IMR-90 (cell line): ENCODE results near the gene CNIH2. TPM values are rescaled to one million over a fixed set of nuclear protein-coding genes. Genes with fewer than 3 reads are reported as not detected.

Experiments
- ATAC-seq: fragments of 200-7000 bp; cut with Tn5 transposase; 2 replicates; pipeline ENCODE4 v1.9.1; 2020; ENCODE audit warnings: low read depth, mild to moderate bottlenecking, moderate library complexity
- BruUV-seq: library from RNA; stranded (reverse); fragments of 400-500 nt; replicated peaks from 2 replicates; lab custom pipeline; 2021; lab: Mats Ljungman, UMichigan
- CTCF ChIA-PET: fragments of 300-600 bp; formaldehyde crosslinking; extraction: SDS; loops from one replicate; lab custom pipeline; 2021; ENCODE audit warnings: antibody characterized with exemption; lab: Yijun Ruan, JAX
- POLR2A ChIA-PET: fragments of 300-600 bp; sonication (Branson Sonifier 250); formaldehyde crosslinking; loops from one replicate; lab custom pipeline; 2022; ENCODE audit warnings: antibody characterized with exemption; ENCODE audit not compliant: unreplicated experiment; lab: Charles Lee
- DNase-seq: peaks from one replicate; pipeline ENCODE4 v3.0.0; 2013
- H2AFZ ChIP-seq: replicated peaks from 2 replicates; pipeline ENCODE3; 2013; ENCODE audit warnings: low read length, mild to moderate bottlenecking; ENCODE audit not compliant: poor library complexity
- H2AK5ac ChIP-seq: 2 replicates; pipeline ENCODE4 v1.6.1; 2013; ENCODE audit warnings: low read depth, low read length, inconsistent platforms
- H2AK9ac ChIP-seq: replicated peaks from 2 replicates; pipeline ENCODE3; 2013; ENCODE audit warnings: mild to moderate bottlenecking, low read depth, low read length, moderate library complexity; ENCODE audit not compliant: poor library complexity
- H2BK120ac ChIP-seq: 2 replicates; pipeline ENCODE4 v1.6.1; 2013; ENCODE audit warnings: low read depth, low read length, inconsistent platforms
- H2BK15ac ChIP-seq: 3 replicates; pipeline ENCODE4 v1.6.1; 2013; ENCODE audit warnings: low read depth, low read length, inconsistent platforms
- H2BK20ac ChIP-seq: 2 replicates; pipeline ENCODE4 v1.6.1; 2013; ENCODE audit warnings: low read depth, mild to moderate bottlenecking, inconsistent platforms, low read length, moderate library complexity
- H2BK5ac ChIP-seq: 2 replicates; pipeline ENCODE4 v1.6.1; 2013; ENCODE audit warnings: mild to moderate bottlenecking, low read depth, low read length, inconsistent platforms; ENCODE audit not compliant: poor library complexity, severe bottlenecking
- H3K14ac ChIP-seq: replicated peaks from 2 replicates; pipeline ENCODE4 v1.6.1; 2013; ENCODE audit warnings: low read depth, low read length, inconsistent platforms
- H3K18ac ChIP-seq: 2 replicates; pipeline ENCODE4 v1.6.1; 2013; ENCODE audit warnings: low read depth, low read length, control low read depth
- H3K23ac ChIP-seq: 2 replicates; pipeline ENCODE4 v1.6.1; 2013; ENCODE audit warnings: low read depth, low read length, inconsistent platforms
- H3K27ac ChIP-seq: 2 replicates; pipeline ENCODE4 v1.5.1; 2013; ENCODE audit warnings: mild to moderate bottlenecking, control low read depth, low read length; ENCODE audit not compliant: insufficient read depth
- H3K27me3 ChIP-seq: 2 replicates; pipeline ENCODE4 v1.6.1; 2013; ENCODE audit warnings: low read length; ENCODE audit not compliant: control insufficient read depth, insufficient read depth
- H3K36me3 ChIP-seq: 2 replicates; pipeline ENCODE4 v1.6.1; 2013; ENCODE audit warnings: low read length, mixed read lengths; ENCODE audit not compliant: control insufficient read depth, insufficient read depth
- H3K4ac ChIP-seq: 2 replicates; pipeline ENCODE4 v1.6.1; 2013; ENCODE audit warnings: low read depth, low read length, inconsistent platforms
- H3K4me1 ChIP-seq: 2 replicates; pipeline ENCODE4 v1.6.1; 2013; ENCODE audit warnings: low read length, mixed read lengths; ENCODE audit not compliant: control insufficient read depth, insufficient read depth
- H3K4me2 ChIP-seq: 2 replicates; pipeline ENCODE4 v1.6.1; 2013; ENCODE audit warnings: low read depth, mild to moderate bottlenecking, control low read depth, low read length, moderate library complexity
- H3K4me3 ChIP-seq: 2 replicates; pipeline ENCODE4 v1.5.1; 2013; ENCODE audit warnings: low read depth, mild to moderate bottlenecking, control low read depth, low read length, moderate library complexity; ENCODE audit not compliant: insufficient read depth
- H3K56ac ChIP-seq: 2 replicates; pipeline ENCODE4 v1.6.1; 2013; ENCODE audit warnings: low read length, inconsistent platforms; ENCODE audit not compliant: insufficient read depth; ENCODE audit errors: extremely low read depth
- H3K79me1 ChIP-seq, 2 experiments: 2 replicates each; pipeline ENCODE4 v1.6.1; 2013; ENCODE audit warnings: low read length in 2 of 2, inconsistent platforms in 1 of 2, low read depth in 1 of 2
- H3K9ac ChIP-seq: 2 replicates; pipeline ENCODE4 v1.6.1; 2013; ENCODE audit warnings: low read depth, low read length, control low read depth
- H3K9me1 ChIP-seq: 2 replicates; pipeline ENCODE4 v1.6.1; 2013; ENCODE audit warnings: low read length, inconsistent platforms; ENCODE audit not compliant: insufficient read depth
- H3K9me3 ChIP-seq: 2 replicates; pipeline ENCODE4 v1.6.1; 2013; ENCODE audit warnings: low read length; ENCODE audit not compliant: control insufficient read depth, insufficient read depth
- H4K20me1 ChIP-seq: 2 replicates; pipeline ENCODE4 v1.6.1; 2013; ENCODE audit warnings: low read length, inconsistent platforms; ENCODE audit not compliant: insufficient read depth
- H4K5ac ChIP-seq: 2 replicates; pipeline ENCODE4 v1.6.1; 2013; ENCODE audit warnings: mild to moderate bottlenecking, low read depth, low read length, control low read depth
- H4K8ac ChIP-seq, 2 experiments: 2 replicates each; pipeline ENCODE4 v1.6.1; 2013; ENCODE audit warnings: low read depth in 2 of 2, low read length in 2 of 2, control low read depth in 1 of 2, inconsistent platforms in 1 of 2
- H4K91ac ChIP-seq: 2 replicates; pipeline ENCODE4 v1.6.1; 2013; ENCODE audit warnings: low read depth, low read length, inconsistent platforms; ENCODE audit not compliant: insufficient read depth
- MAZ ChIP-seq: IDR thresholded peaks from 2 replicates; pipeline ENCODE4 v1.6.1; 2012; ENCODE audit warnings: low read depth, mild to moderate bottlenecking, low read length, improper control_type of control experiment, moderate library complexity, borderline replicate concordance
- POLR2A ChIP-seq: IDR thresholded peaks from 2 replicates; pipeline ENCODE4 v1.6.1; 2012; ENCODE audit warnings: mild to moderate bottlenecking, low read depth, low read length
- USF2 ChIP-seq: fragments of 150-350 bp; IDR thresholded peaks from 2 replicates; pipeline ENCODE4 v1.6.1; 2017; ENCODE audit warnings: mild to moderate bottlenecking, antibody characterized with exemption, low read length, low read depth
- WGBS, 2 experiments: methylation state at CpG; one replicate each; pipeline versions ENCODE4 v1.1.5 to v1.1.7; 2013; ENCODE audit warnings: missing lambda C conversion rate in 2 of 2; ENCODE audit not compliant: insufficient read length in 1 of 2; ENCODE audit errors: extremely low coverage in 2 of 2; 5-methylcytosine and 5-hydroxymethylcytosine counted together
- dilution Hi-C: fragments of 300-500 bp; cut with HindIII; formaldehyde crosslinking; loops from one replicate; pipeline ENCODE4 v1.14.3; 2018; ENCODE audit warnings: low sequenced_read_pairs; ENCODE audit not compliant: unreplicated experiment
- in situ Hi-C: fragments of 300-500 bp; cut with MboI; formaldehyde crosslinking; loops from 3 replicates; pipeline ENCODE4 v1.14.3; 2019; ENCODE audit warnings: low sequenced_read_pairs, inconsistent platforms, mixed read lengths
- intact Hi-C: fragments of 100-400 bp; cut with micrococcal nuclease; formaldehyde crosslinking; loops from 2 replicates; pipeline ENCODE4 v1.10.0; 2022
- polyA plus RNA-seq, 3 experiments: library from polyadenylated mRNA; depleted of rRNA; stranded (reverse); fragments of >200 nt; gene quantifications; 2 replicates each; pipeline ENCODE4 v1.2.3, GENCODE V29; 2012; ENCODE audit warnings: low replicate concordance in 1 of 3
- total RNA-seq: library from RNA; depleted of rRNA; stranded (reverse); fragments of >200 nt; gene quantifications from 2 replicates; pipeline ENCODE4 v1.2.3, GENCODE V29; 2012

The CNIH2 gene
- total and polyA plus RNA-seq, 2 of the 4 experiments (the other 2 are of a cell fraction): 0.54 to 3.4 TPM

GRCh38 chr11:66278363-66279091, 552 bp downstream of the CNIH2 start:
- Histone ChIP-seq H2AK5ac (peak overlapping the region; percentile 67; the same call in 1 of the 2 replicates), H3K4me1 (peaks cover 5% of the 10 kb centered on the region; the same call in 1 of the 2 replicates), H3K23ac (peak overlapping the region; percentile 61; the same call in 1 of the 2 replicates), H3K18ac (no peak overlapping the region), H3K79me1 (peaks cover under 1 to 5% of the 10 kb centered on the region in 2 experiments; a peak in 1 of 4 replicates), H2AK9ac (peak overlapping the region; percentile 88), H3K27ac (no peak overlapping the region), H3K9ac (0 out of 2 replicates have a peak overlapping the region, but pooled peaks have one; percentile 33), H2BK5ac (no peak overlapping the region), H3K4me3 (peak overlapping the region; percentile 37), H2AFZ (peak overlapping the region; percentile 32), H3K4ac (no peak overlapping the region), H2BK120ac (no peak overlapping the region), H3K4me2 (peak overlapping the region; percentile 70), H4K20me1 (peaks cover 36% of the 10 kb centered on the region), H3K36me3 (peaks cover 27% of the 10 kb centered on the region), H3K14ac (no peak overlapping the region), H3K27me3 (no peaks in the 10 kb centered on the region; the same call in 1 of the 2 replicates), H2BK20ac (no peak overlapping the region), H3K9me3 (no peaks in the 10 kb centered on the region), H3K56ac (no peak overlapping the region), H4K8ac (no peak overlapping the region), H2BK15ac (no peak overlapping the region), H3K9me1 (peaks cover 6% of the 10 kb centered on the region; the same call in 1 of the 2 replicates), H4K91ac (no peak overlapping the region), H4K5ac (no peak overlapping the region)
- 1% methylated on average over 13 of the region's 45 CpGs; no CpG with 5 or more reads in 1 of the 2 experiments for WGBS, 2 experiments
- POLR2A ChIA-PET: no interaction called here
- no TSS peak for BruUV-seq
- TF ChIP-seq USF2: no peak
- no peak for TF ChIP-seq MAZ
- TF ChIP-seq POLR2A: 0 out of 2 replicates have a peak, but pooled peaks have one; percentile 29
- ATAC-seq (peak; percentile 5), DNase-seq (no peak)
- dilution Hi-C loops (no loop called here), intact Hi-C loops (no loop called here), in situ Hi-C loops (no loop called here)
- CTCF ChIA-PET: interaction anchor here (0.6 kb wide), 1 partner anchor 56 kb away, joined by 3 read pairs; no protein-coding TSS in a partner anchor
